ENCODE results near the gene CD27. TPM values are rescaled to one million over a fixed set of nuclear protein-coding genes. Genes with fewer than 3 reads are reported as not detected.

Gene CD27
- total and polyA plus RNA-seq, 2 of the 13 experiments (the other 11 are each of a cell fraction or from before 2014, with no cell fraction given): 0.12 TPM; not detected in 1

DNA sequence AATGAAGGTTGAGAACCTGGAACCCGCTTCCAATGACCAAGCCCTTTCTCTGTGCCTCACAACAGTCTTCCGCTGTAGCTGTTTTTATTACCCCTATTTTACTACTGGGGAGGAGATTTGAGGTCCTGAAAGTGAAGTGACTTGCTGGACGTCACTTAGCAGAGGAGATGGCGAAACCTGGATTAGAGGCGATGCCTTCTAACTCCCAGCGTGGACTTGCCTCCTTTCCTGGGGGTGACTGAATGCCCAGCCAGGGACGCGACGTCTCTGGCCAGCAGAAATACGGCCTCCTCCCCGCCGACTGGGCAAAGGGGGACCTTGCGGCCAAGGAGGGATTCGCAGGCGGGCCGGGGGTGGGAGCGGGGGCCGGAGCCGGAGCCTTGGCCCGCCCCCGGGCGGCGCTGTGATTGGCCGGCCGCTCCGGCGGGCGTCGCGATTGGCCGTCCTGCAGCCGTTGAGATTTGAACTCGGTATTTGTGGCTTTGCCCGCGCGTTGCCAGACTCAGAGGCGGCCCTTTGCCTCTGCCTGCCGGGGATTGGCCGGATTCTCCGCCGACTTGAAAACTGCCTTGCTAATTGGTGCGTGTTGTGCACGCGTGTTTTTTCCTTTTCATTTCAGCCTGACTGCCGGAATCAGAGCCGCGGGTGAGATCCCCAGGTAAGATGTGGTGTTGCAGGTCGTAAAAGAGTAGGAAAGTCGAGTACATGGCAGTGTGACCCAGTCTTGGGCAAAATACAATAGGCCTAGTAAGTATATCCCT, 48.9 kb downstream of the CD27 start, which contains the start of gene NCAPD2 (continued):
- TF ChIP-seq, protein P1, sequence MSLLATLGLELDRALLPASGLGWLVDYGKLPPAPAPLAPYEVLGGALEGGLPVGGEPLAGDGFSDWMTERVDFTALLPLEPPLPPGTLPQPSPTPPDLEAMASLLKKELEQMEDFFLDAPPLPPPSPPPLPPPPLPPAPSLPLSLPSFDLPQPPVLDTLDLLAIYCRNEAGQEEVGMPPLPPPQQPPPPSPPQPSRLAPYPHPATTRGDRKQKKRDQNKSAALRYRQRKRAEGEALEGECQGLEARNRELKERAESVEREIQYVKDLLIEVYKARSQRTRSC (CRISPR knock-in tag; IDR thresholded peaks at IDR 0.05; ENCODE audit: low read depth): no peak
- TF ChIP-seq HNRNPL (IDR thresholded peaks at IDR 0.05; ENCODE audit: low read depth, low read length) (0 out of 2 replicates have a peak, but pooled peaks have one; percentile 1), ATF1 (CRISPR knock-in tag; IDR thresholded peaks at IDR 0.05) (peak; percentile 40; the same call in 1 of the 2 replicates), SIX1 (CRISPR knock-in tag; IDR thresholded peaks at IDR 0.05; ENCODE audit: borderline replicate concordance) (no peak), RFX5 (IDR thresholded peaks at IDR 0.05; ENCODE audit: low read depth, low read length) (peak; percentile 65; the same call in 1 of the 2 replicates), SP4 (CRISPR knock-in tag; IDR thresholded peaks at IDR 0.05) (no peak; the same call in none of the 2 replicates), MATR3 (CRISPR knock-in tag; IDR thresholded peaks at IDR 0.05) (no peak), UBTF (CRISPR knock-in tag; IDR thresholded peaks at IDR 0.05) (no peak), ZBTB2 (CRISPR knock-in tag; IDR thresholded peaks at IDR 0.05; ENCODE audit: low read depth) (no peak), ZSCAN20 (CRISPR knock-in tag; IDR thresholded peaks at IDR 0.05; ENCODE audit: borderline replicate concordance) (peak; percentile 73; the same call in 1 of the 2 replicates), CBX1 (IDR thresholded peaks at IDR 0.05; ENCODE audit: low read depth) (no peak), ZNF543 (CRISPR knock-in tag; IDR thresholded peaks at IDR 0.05) (0 out of 2 replicates have a peak, but pooled peaks have one; percentile 13), GABPB1 (CRISPR knock-in tag; IDR thresholded peaks at IDR 0.05) (peak; percentile 56; the same call in 1 of the 2 replicates)
- TF ChIP-seq, protein P2, sequence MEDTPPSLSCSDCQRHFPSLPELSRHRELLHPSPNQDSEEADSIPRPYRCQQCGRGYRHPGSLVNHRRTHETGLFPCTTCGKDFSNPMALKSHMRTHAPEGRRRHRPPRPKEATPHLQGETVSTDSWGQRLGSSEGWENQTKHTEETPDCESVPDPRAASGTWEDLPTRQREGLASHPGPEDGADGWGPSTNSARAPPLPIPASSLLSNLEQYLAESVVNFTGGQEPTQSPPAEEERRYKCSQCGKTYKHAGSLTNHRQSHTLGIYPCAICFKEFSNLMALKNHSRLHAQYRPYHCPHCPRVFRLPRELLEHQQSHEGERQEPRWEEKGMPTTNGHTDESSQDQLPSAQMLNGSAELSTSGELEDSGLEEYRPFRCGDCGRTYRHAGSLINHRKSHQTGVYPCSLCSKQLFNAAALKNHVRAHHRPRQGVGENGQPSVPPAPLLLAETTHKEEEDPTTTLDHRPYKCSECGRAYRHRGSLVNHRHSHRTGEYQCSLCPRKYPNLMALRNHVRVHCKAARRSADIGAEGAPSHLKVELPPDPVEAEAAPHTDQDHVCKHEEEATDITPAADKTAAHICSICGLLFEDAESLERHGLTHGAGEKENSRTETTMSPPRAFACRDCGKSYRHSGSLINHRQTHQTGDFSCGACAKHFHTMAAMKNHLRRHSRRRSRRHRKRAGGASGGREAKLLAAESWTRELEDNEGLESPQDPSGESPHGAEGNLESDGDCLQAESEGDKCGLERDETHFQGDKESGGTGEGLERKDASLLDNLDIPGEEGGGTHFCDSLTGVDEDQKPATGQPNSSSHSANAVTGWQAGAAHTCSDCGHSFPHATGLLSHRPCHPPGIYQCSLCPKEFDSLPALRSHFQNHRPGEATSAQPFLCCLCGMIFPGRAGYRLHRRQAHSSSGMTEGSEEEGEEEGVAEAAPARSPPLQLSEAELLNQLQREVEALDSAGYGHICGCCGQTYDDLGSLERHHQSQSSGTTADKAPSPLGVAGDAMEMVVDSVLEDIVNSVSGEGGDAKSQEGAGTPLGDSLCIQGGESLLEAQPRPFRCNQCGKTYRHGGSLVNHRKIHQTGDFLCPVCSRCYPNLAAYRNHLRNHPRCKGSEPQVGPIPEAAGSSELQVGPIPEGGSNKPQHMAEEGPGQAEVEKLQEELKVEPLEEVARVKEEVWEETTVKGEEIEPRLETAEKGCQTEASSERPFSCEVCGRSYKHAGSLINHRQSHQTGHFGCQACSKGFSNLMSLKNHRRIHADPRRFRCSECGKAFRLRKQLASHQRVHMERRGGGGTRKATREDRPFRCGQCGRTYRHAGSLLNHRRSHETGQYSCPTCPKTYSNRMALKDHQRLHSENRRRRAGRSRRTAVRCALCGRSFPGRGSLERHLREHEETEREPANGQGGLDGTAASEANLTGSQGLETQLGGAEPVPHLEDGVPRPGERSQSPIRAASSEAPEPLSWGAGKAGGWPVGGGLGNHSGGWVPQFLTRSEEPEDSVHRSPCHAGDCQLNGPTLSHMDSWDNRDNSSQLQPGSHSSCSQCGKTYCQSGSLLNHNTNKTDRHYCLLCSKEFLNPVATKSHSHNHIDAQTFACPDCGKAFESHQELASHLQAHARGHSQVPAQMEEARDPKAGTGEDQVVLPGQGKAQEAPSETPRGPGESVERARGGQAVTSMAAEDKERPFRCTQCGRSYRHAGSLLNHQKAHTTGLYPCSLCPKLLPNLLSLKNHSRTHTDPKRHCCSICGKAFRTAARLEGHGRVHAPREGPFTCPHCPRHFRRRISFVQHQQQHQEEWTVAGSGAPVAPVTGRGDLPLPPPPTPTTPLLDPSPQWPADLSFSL (CRISPR knock-in tag; IDR thresholded peaks at IDR 0.05): no peak
- TF ChIP-seq, protein P3, sequence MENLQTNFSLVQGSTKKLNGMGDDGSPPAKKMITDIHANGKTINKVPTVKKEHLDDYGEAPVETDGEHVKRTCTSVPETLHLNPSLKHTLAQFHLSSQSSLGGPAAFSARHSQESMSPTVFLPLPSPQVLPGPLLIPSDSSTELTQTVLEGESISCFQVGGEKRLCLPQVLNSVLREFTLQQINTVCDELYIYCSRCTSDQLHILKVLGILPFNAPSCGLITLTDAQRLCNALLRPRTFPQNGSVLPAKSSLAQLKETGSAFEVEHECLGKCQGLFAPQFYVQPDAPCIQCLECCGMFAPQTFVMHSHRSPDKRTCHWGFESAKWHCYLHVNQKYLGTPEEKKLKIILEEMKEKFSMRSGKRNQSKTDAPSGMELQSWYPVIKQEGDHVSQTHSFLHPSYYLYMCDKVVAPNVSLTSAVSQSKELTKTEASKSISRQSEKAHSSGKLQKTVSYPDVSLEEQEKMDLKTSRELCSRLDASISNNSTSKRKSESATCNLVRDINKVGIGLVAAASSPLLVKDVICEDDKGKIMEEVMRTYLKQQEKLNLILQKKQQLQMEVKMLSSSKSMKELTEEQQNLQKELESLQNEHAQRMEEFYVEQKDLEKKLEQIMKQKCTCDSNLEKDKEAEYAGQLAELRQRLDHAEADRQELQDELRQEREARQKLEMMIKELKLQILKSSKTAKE (CRISPR knock-in tag; IDR thresholded peaks at IDR 0.05; ENCODE audit: borderline replicate concordance): 0 out of 2 replicates have a peak, but pooled peaks have one; percentile 12
